Tibial artery (tissue), 4 donors: Measurements from ENCODE around the gene PSIP1.
"Not testable (repeated sequence)": the region's sequence is repeated elsewhere in the genome, so short reads cannot be mapped to it uniquely, and the experiment has no call there.

Source experiments
- DNase-seq, 2 donors: peaks; one replicate each; pipeline ENCODE4 v3.0.0-alpha.2; 2019
- H3K27ac ChIP-seq, 2 donors: fragments of 200-600 bp; sonication (generic) in 1 of 2; 1 replicate in 1 of 2; 2 replicates in 1 of 2; pipeline ENCODE4 v1.5.1; 2018 to 2019; ENCODE audit warnings: mild to moderate bottlenecking in 1 of 2
- H3K27me3 ChIP-seq, 2 donors: fragments of 200-600 bp; sonication (generic) in 1 of 2; one replicate each; pipeline versions ENCODE4 v1.5.1 to v1.6.0; 2016 to 2019
- H3K36me3 ChIP-seq, 3 donors: fragments of 200-600 bp; sonication (generic) in 2 of 3; one replicate each; pipeline ENCODE4 v1.5.1; 2016 to 2019; ENCODE audit warnings: mild to moderate bottlenecking in 2 of 3
- H3K4me1 ChIP-seq, 4 donors: fragments of 200-600 bp; sonication (generic) in 2 of 4; 1 replicate in 3 of 4; 2 replicates in 1 of 4; pipeline ENCODE4 v1.5.1; 2016 to 2019
- H3K4me3 ChIP-seq, 2 donors: fragments of 200-600 bp; sonication (generic) in 1 of 2; 1 replicate in 1 of 2; 2 replicates in 1 of 2; pipeline ENCODE4 v1.5.1; 2018 to 2019; ENCODE audit warnings: mild to moderate bottlenecking in 2 of 2
- H3K9me3 ChIP-seq, 3 donors: fragments of 200-600 bp; sonication (generic) in 1 of 3; one replicate each; pipeline ENCODE4 v1.5.1; 2016 to 2019
- intact Hi-C: fragments of 100-400 bp; cut with DNase I; formaldehyde crosslinking; loops from one replicate; pipeline ENCODE4 v1.15.0; 2023; ENCODE audit warnings: low total_unique reads
- TF ChIP-seq, protein P1 (sequence below), 2 experiments: fragments of 200-600 bp in 1 of 2; fragments of 450-650 bp in 1 of 2; IDR thresholded peaks; one replicate each; pipeline ENCODE4 v1.5.1; 2017 to 2019; ENCODE audit warnings: antibody characterized with exemption in 2 of 2, mild to moderate bottlenecking in 1 of 2, moderate library complexity in 1 of 2

The PSIP1 gene

DNA sequence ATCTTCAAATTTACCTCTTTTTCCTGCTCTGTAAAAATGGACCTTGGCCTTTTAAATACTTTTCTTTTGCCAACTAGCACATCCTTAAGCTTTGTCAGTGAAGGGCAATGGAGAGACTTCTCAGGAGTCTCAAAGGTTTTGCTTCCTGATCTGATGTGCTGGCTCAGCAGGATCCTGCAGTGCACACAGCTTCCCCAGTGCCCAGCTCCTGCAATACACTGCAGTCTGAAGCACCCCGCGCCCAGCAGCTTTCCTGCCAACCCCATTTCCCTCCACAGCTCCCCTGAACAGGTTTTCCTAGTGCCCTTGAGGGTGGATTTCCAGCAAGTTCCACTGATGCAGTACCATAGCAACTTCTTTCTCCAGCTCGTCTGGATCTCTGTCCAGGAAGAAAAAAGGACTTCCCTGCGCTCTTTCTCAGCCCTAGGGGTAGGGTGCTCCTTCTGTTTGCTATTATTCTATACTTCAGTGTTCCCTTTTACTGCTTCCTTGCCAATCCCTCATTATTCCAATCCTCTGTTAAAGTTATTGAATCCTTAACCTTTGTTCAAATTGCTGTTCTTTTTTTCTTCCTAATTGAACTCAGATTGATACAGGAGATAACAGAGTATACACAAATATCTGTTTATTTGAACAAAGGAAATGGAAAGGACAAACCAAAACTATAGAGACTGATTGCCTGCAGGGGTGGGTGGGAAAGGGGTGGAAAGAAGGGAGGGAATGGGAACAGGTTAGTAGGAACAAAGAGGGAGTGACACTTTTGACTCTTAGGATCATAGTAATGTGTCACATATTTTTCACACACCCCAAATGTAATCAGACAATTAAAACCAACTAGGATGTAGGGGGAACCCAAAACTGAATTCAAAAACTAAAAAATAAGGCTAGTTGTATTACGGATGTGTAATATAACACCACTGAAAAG is 79.6 kb downstream of the PSIP1 start:
- Histone ChIP-seq H3K27ac (no peak overlapping the region), H3K27me3 (no peaks in the 10 kb centered on the region), H3K9me3 (no peaks in the 10 kb centered on the region), H3K4me3 (no peak overlapping the region), H3K4me1 (peaks cover 0 to 34% (median 8%) of the 10 kb centered on the region in 4 donors), H3K36me3 (peaks cover 11 to 29% (median 18%) of the 10 kb centered on the region in 3 donors)
- TF ChIP-seq, protein P1, sequence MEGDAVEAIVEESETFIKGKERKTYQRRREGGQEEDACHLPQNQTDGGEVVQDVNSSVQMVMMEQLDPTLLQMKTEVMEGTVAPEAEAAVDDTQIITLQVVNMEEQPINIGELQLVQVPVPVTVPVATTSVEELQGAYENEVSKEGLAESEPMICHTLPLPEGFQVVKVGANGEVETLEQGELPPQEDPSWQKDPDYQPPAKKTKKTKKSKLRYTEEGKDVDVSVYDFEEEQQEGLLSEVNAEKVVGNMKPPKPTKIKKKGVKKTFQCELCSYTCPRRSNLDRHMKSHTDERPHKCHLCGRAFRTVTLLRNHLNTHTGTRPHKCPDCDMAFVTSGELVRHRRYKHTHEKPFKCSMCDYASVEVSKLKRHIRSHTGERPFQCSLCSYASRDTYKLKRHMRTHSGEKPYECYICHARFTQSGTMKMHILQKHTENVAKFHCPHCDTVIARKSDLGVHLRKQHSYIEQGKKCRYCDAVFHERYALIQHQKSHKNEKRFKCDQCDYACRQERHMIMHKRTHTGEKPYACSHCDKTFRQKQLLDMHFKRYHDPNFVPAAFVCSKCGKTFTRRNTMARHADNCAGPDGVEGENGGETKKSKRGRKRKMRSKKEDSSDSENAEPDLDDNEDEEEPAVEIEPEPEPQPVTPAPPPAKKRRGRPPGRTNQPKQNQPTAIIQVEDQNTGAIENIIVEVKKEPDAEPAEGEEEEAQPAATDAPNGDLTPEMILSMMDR (IDR thresholded peaks at IDR 0.05): no peak
- DNase-seq: no peak
- intact Hi-C loops: no loop called here

DNA sequence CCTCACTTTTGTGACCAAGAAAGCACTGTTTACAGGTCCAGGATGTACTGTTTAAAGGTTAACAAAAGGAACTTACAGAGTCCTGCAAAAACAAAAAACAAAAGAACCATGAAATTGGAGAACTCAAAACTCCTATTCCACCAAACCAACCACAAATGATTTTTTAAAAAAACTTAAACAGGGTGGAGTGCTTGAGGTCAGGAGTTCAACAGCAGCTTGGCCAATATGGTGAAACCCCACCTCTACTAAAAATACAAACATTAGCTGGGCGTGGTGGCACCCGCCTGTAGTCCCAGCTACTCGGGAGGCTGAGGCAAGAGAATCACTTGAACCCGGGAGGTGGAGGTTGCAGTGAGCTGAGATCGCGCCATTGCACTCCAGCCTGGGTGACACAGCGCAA is 83.1 kb downstream of the PSIP1 start:
- H3K27ac ChIP-seq: not testable (repeated sequence)

DNA sequence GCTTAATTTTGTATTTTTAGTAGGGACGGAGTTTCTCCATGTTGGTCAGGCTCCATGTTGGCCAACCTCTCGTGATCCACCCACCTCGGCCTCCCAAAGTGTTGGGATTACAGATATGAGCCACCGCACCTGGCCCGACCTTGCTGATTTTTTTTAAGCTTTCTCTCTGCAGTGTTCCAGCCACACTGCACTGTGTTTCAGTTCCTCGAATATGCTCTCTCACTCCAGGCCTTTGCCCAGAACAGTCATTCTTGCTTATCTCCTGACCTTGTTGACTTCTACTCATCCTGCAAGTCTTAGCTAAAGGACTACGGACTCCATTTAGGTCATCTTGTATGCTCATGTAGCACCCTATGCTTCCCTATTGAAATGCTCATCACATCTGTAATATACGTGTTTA is 84.8 kb downstream of the PSIP1 start:
- intact Hi-C loops: loop anchor here (10.0 kb wide), 1 partner anchor 121 kb away; the partner anchor contains the start of gene TTC39B
- Histone ChIP-seq H3K27ac (no peak overlapping the region), H3K9me3 (no peaks in the 10 kb centered on the region), H3K4me1 (peaks cover 0 to 44% (median 21%) of the 10 kb centered on the region in 4 donors), H3K27me3 (no peaks in the 10 kb centered on the region), H3K4me3 (no peak overlapping the region), H3K36me3 (peaks cover 7 to 21% (median 16%) of the 10 kb centered on the region in 3 donors)
- DNase-seq: no peak
- TF ChIP-seq, protein P1 (IDR thresholded peaks at IDR 0.05): no peak

More for the DNA sequence above, 83.1 kb downstream of the PSIP1 start:
- not testable (repeated sequence) for H3K4me3 ChIP-seq, H3K27me3 ChIP-seq, H3K9me3 ChIP-seq, DNase-seq
- Histone ChIP-seq H3K4me1 (peaks cover 0 to 48% (median 20%) of the 10 kb centered on the region in 4 donors), H3K36me3 (peaks cover 7 to 21% (median 16%) of the 10 kb centered on the region in 3 donors)
- intact Hi-C loops: loop anchor here (10.0 kb wide), 1 partner anchor 123 kb away; the partner anchor contains the start of gene TTC39B

DNA sequence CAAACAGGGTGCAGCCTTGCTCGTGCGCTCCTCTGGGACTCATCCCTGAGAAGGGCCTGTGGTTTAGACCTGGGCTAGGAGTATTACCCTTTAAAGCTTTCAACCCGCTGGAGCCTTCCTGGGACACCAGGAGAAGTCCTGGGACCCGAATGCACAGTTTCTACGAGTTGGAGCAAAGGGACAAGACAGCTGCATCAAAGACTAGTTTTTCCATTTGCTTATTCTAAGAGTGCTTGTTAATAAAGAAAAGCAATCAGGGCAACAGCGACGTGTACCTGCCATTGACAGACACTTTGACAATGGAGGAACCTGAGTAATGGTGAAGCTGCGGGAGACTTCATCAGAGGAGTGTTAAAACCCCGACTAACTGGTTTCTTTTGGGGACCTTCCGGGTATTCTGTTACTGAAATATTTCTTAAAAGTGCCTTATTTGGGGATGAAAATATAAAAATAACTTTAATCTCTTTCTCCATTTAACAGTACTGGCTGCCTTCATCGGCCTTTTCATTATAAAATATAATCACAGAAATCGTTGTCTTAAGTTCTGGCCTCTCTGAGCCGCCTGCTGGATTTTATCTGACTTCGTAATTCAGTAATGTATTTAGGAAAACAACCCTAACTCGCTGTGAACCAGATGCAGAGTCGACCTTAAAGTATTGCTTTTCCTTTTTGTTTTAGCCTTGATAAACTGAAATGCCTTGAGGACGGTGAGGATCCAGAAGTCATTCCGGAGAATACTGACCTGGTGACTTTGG is 87.4 kb downstream of the PSIP1 start:
- peak overlapping the region; percentile 90 to 91 for H3K4me3 ChIP-seq
- no peaks in the 10 kb centered on the region for H3K27me3 ChIP-seq
- DNase-seq: no peak
- TF ChIP-seq, protein P1 (IDR thresholded peaks at IDR 0.05): peak in 1 of 2 experiments; percentile 29
- H3K27ac ChIP-seq: peak overlapping the region; percentile 95 to 96
- H3K9me3 ChIP-seq: no peaks in the 10 kb centered on the region
- intact Hi-C loops: loop anchor here (10.0 kb wide), 1 partner anchor 119 kb away; the partner anchor contains the start of gene TTC39B
- peaks cover 0 to 40% (median 16%) of the 10 kb centered on the region in 4 donors for H3K4me1 ChIP-seq
- H3K36me3 ChIP-seq: peaks cover 7 to 21% (median 16%) of the 10 kb centered on the region in 3 donors

DNA sequence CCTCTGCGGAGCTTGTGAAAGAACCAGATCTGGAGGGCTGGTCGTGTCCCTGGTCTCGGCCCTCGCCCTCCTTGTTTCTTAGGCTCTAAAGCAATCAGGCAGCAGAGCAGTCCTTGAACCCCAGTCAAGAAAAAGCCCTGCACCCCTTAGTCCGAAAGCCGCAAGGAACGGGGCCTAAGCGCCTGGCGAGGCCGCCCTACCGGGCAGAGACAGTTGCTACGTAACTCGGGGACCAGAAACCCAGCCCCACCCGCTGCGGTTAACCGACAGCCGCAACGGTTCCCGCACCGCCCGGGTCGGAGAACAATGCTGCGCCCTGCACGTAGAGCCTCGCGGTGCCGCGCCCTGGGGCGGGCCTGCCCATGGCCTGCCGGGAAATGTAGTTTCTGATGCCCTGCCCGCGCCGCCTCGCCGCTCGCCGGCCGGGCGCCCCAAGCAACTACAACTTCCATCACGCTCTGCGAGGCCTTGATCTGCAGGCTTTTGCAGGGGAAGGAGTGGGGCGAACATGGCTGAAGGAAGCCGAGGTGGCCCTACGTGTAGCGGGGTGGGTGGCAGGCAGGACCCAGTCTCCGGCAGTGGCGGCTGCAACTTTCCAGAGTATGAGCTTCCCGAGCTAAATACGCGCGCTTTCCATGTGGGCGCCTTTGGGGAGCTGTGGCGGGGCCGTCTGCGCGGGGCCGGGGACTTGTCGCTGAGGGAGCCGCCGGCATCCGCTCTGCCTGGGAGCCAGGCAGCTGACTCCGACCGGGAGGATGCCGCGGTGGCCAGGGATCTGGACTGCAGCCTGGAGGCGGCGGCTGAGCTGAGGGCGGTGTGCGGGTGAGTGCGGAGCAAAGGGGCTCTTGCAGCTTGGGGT is 88.2 kb downstream of the PSIP1 start, which contains the start of gene SNAPC3:
Gene SNAPC3, plus strand, starts transcription at position 505 of the 859 bp plus-strand sequence. Its CDS starts 4 bp downstream, at position 509.
- no peaks in the 10 kb centered on the region for H3K9me3 ChIP-seq
- H3K27ac ChIP-seq: peak within 1 kb of the TSS; percentile 95 to 96
- H3K4me3 ChIP-seq: peak within 1 kb of the TSS; percentile 90 to 91
- H3K27me3 ChIP-seq: no peaks in the 10 kb centered on the region
- TF ChIP-seq, protein P1 (IDR thresholded peaks at IDR 0.05): no peak
- intact Hi-C loops: loop anchor here (10.0 kb wide), 1 partner anchor 118 kb away; the partner anchor contains the start of gene TTC39B
- peaks cover 0 to 38% (median 16%) of the 10 kb centered on the region in 4 donors for H3K4me1 ChIP-seq
- DNase-seq: peak; percentile 91 to 95
- H3K36me3 ChIP-seq: peaks cover 7 to 21% (median 16%) of the 10 kb centered on the region in 3 donors
